ENCODE measurements around the gene EDDM13. TPM values are rescaled to one million over a fixed set of nuclear protein-coding genes. Genes with fewer than 3 reads are reported as not detected.
A peak's percentile ranks its signal among the peaks of the same experiment; 100 is the strongest.

The EDDM13 gene
- total and polyA plus RNA-seq, 2 of the 13 experiments (the other 11 are each of a cell fraction or from before 2014, with no cell fraction given), result not detected

DNA sequence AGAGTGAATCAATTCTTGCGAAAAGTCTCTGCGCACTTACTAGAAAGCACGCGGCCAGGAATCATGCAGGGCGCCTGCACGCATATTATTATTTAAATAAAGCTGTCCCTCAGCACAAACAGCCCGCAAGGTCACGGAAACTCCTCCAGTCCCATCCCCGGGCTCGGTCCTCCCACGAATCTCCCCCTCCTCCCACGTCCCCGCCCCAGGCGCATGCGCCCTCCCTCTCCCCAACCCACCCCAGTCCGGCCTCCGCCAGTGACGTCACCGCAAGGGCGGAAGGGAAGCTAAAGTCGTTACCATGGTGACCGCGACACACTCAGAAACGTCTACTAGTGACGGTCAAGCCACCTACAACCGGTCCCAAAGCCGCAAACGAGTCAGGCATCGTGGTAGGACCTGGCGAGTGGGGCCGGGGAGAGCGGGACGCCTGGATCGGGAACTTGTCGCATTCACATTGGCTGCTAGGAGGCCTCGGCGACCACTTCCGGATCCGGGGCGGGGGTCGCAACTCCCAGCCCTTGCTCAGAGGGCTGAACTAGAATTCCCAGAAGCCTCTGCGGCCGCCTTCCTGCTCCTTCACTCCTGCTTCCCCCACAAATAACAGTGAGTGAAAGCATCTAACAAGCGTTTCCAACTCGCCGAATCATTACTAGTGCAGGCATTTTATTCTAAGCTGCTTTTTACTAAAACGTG is 42.0 kb downstream of the EDDM13 start, which contains the start of gene ZSCAN5A (continued):
- TF ChIP-seq, protein P1, sequence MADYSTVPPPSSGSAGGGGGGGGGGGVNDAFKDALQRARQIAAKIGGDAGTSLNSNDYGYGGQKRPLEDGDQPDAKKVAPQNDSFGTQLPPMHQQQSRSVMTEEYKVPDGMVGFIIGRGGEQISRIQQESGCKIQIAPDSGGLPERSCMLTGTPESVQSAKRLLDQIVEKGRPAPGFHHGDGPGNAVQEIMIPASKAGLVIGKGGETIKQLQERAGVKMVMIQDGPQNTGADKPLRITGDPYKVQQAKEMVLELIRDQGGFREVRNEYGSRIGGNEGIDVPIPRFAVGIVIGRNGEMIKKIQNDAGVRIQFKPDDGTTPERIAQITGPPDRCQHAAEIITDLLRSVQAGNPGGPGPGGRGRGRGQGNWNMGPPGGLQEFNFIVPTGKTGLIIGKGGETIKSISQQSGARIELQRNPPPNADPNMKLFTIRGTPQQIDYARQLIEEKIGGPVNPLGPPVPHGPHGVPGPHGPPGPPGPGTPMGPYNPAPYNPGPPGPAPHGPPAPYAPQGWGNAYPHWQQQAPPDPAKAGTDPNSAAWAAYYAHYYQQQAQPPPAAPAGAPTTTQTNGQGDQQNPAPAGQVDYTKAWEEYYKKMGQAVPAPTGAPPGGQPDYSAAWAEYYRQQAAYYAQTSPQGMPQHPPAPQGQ (CRISPR knock-in tag; IDR thresholded peaks at IDR 0.05; ENCODE audit: borderline replicate concordance), result no peak
- TF ChIP-seq, protein P2, sequence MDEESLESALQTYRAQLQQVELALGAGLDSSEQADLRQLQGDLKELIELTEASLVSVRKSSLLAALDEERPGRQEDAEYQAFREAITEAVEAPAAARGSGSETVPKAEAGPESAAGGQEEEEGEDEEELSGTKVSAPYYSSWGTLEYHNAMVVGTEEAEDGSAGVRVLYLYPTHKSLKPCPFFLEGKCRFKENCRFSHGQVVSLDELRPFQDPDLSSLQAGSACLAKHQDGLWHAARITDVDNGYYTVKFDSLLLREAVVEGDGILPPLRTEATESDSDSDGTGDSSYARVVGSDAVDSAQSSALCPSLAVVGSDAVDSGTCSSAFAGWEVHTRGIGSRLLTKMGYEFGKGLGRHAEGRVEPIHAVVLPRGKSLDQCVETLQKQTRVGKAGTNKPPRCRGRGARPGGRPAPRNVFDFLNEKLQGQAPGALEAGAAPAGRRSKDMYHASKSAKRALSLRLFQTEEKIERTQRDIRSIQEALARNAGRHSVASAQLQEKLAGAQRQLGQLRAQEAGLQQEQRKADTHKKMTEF (CRISPR knock-in tag; IDR thresholded peaks at IDR 0.05), result 0 out of 2 replicates have a peak, but pooled peaks have one; percentile 17
- TF ChIP-seq ARNT2 (CRISPR knock-in tag; IDR thresholded peaks at IDR 0.05; ENCODE audit: low read depth) (no peak), LCORL (IDR thresholded peaks at IDR 0.05) (no peak), LCORL (CRISPR knock-in tag; IDR thresholded peaks at IDR 0.05) (no peak), BCL6 (CRISPR knock-in tag; IDR thresholded peaks at IDR 0.05) (0 out of 2 replicates have a peak, but pooled peaks have one; percentile 18), HNRNPLL (IDR thresholded peaks at IDR 0.05; ENCODE audit: low read depth, low read length, poor library complexity, severe bottlenecking) (peak; percentile 38), FIP1L1 (IDR thresholded peaks at IDR 0.05; ENCODE audit: borderline replicate concordance, insufficient read depth, low read depth, low read length) (no peak), TOPORS (CRISPR knock-in tag; IDR thresholded peaks at IDR 0.05) (no peak), PAWR (CRISPR knock-in tag; IDR thresholded peaks at IDR 0.05; ENCODE audit: borderline replicate concordance) (no peak), CREM (IDR thresholded peaks at IDR 0.05) (peak; percentile 98), CREM (CRISPR knock-in tag; IDR thresholded peaks at IDR 0.05) (no peak), SYNCRIP (IDR thresholded peaks at IDR 0.05; ENCODE audit: insufficient read depth, low read depth, low read length) (no peak), STAG1 (CRISPR knock-in tag; IDR thresholded peaks at IDR 0.05) (no peak), MED13 (CRISPR knock-in tag; IDR thresholded peaks at IDR 0.05) (no peak), HDAC2 (CRISPR knock-in tag; IDR thresholded peaks at IDR 0.05) (no peak), ZNF605 (CRISPR knock-in tag; IDR thresholded peaks at IDR 0.05) (no peak), EZH2 (conservative IDR thresholded peaks at IDR 0.05; ENCODE audit: low read depth, low read length) (no peak), ZNF672 (CRISPR knock-in tag; IDR thresholded peaks at IDR 0.05) (no peak), MATR3 (CRISPR knock-in tag; IDR thresholded peaks at IDR 0.05) (no peak)
- TF ChIP-seq, protein P3, sequence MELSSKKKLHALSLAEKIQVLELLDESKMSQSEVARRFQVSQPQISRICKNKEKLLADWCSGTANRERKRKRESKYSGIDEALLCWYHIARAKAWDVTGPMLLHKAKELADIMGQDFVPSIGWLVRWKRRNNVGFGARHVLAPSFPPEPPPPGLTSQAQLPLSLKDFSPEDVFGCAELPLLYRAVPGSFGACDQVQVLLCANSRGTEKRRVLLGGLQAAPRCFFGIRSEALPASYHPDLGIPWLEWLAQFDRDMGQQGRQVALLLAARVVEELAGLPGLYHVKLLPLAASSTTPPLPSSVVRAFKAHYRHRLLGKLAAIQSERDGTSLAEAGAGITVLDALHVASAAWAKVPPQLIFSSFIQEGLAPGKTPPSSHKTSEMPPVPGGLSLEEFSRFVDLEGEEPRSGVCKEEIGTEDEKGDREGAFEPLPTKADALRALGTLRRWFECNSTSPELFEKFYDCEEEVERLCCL (CRISPR knock-in tag; IDR thresholded peaks at IDR 0.05; ENCODE audit: borderline replicate concordance), result no peak
- TF ChIP-seq, protein P4, sequence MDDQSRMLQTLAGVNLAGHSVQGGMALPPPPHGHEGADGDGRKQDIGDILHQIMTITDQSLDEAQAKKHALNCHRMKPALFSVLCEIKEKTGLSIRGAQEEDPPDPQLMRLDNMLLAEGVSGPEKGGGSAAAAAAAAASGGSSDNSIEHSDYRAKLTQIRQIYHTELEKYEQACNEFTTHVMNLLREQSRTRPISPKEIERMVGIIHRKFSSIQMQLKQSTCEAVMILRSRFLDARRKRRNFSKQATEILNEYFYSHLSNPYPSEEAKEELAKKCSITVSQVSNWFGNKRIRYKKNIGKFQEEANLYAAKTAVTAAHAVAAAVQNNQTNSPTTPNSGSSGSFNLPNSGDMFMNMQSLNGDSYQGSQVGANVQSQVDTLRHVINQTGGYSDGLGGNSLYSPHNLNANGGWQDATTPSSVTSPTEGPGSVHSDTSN (CRISPR knock-in tag; IDR thresholded peaks at IDR 0.05; ENCODE audit: borderline replicate concordance), result no peak
- TF ChIP-seq, protein P5, sequence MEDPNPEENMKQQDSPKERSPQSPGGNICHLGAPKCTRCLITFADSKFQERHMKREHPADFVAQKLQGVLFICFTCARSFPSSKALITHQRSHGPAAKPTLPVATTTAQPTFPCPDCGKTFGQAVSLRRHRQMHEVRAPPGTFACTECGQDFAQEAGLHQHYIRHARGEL (CRISPR knock-in tag; IDR thresholded peaks at IDR 0.05), result no peak
